Astrocyte (in vitro differentiated cells and primary cell): ENCODE results near the gene NINL.

Experiments
- EZH2 ChIP-seq: IDR thresholded peaks from 2 replicates; pipeline ENCODE4 v1.6.1; 2012; ENCODE audit warnings: mild to moderate bottlenecking, low read length, inconsistent platforms; ENCODE audit not compliant: insufficient read depth
- TF ChIP-seq, protein P1 (sequence below): IDR thresholded peaks from 2 replicates; pipeline ENCODE4 v1.5.1; 2011; ENCODE audit warnings: low read depth, mild to moderate bottlenecking, inconsistent platforms, low read length, moderate library complexity; ENCODE audit not compliant: insufficient read depth

DNA sequence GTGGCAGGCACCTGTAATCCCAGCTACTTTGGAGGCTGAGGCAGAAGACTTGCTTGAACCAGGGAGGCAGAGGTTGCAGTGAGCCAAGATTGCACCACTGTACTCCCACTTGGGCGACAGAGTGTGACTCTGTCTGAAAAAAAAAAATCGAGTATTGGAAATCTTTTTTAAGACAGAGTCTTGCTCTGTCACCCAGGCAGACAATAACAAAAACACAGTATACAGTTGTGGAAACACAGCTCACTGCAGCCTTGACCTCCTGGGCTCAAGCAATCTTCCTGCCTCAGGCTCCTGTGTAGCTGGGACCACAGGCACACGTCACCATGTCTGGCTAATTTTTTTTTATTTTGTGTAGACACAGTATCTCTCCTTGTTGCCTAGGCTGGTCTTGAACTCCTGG is 23.4 kb upstream of the NINL start:
- TF ChIP-seq, protein P1, sequence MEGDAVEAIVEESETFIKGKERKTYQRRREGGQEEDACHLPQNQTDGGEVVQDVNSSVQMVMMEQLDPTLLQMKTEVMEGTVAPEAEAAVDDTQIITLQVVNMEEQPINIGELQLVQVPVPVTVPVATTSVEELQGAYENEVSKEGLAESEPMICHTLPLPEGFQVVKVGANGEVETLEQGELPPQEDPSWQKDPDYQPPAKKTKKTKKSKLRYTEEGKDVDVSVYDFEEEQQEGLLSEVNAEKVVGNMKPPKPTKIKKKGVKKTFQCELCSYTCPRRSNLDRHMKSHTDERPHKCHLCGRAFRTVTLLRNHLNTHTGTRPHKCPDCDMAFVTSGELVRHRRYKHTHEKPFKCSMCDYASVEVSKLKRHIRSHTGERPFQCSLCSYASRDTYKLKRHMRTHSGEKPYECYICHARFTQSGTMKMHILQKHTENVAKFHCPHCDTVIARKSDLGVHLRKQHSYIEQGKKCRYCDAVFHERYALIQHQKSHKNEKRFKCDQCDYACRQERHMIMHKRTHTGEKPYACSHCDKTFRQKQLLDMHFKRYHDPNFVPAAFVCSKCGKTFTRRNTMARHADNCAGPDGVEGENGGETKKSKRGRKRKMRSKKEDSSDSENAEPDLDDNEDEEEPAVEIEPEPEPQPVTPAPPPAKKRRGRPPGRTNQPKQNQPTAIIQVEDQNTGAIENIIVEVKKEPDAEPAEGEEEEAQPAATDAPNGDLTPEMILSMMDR: no peak
- TF ChIP-seq EZH2: no peak
